ENCODE data around the gene PLD2.

DNA sequence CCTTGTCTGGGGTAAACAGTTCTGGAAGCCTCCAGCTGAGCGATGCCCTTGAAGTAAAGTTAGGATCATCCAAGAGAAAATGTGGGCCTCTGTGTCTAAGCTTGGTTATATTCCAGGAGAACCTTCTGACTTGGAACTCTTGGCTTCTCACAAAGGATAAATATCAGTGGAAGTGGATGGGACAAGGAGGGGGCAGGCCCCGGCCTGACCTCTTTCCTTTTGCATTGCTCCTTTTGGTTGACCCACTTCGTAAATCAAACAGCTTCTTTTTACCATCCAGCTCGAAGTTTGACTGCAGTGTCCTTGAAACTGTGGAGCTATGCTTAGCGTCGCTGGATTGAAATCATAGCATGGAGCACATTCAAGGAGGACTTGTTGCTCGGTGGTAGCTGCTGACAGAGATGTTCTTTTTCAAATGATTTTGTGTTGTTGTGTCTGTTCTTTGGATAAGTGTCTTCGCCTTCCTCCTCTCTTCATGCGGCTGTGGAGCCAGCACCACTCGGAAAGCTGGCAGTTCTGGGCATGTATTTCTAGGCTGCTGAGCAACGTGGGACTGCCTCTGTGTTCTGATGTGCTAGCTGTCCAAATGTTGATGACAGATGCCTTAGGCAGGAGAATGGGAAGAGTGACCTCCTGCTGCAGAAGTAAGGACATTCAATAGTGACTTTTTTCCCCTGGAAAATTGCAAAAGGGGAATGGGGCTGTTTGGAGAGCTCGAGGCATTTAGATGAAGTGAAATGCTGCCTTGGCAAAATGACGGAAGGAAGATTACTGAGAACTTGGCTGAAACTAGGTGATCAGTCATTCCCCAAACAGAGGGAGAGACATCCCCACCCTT lies 30.7 kb downstream of the PLD2 start:
- no peak for TF ChIP-seq EZH2 (IDR thresholded peaks at IDR 0.05)
- no peak for TF ChIP-seq POLR2AphosphoS5 (IDR thresholded peaks at IDR 0.05; ENCODE audit: borderline replicate concordance, low read depth, low read length)

All from SK-N-MC (cell line).